GM12872 (cell line): ENCODE results near the gene NINJ1.
A peak's percentile ranks its signal among the peaks of the same experiment; 100 is the strongest.

Experiments
- CTCF ChIP-seq: IDR thresholded peaks from 3 replicates; pipeline ENCODE4 v1.5.1; 2011; ENCODE audit warnings: low read depth, mild to moderate bottlenecking, low read length, moderate library complexity; ENCODE audit not compliant: insufficient read depth

Gene NINJ1

GRCh38 chr9:93134015-93134739 is at the start of gene NINJ1:
TSS of gene NINJ1 (minus strand) at chr9:93134251. CDS start at chr9:93134217, 34 bp downstream.
- TF ChIP-seq CTCF: 0 out of 3 replicates have a peak, but pooled peaks have one; percentile 16

- TF ChIP-seq CTCF: no peak
These were observed 49.1 kb upstream of the NINJ1 start for GRCh38 chr9:93183131-93183662.

GRCh38 chr9:93182572-93182971 is 48.5 kb upstream of the NINJ1 start:
- no peak for TF ChIP-seq CTCF

- TF ChIP-seq CTCF: no peak
These were observed 47.8 kb upstream of the NINJ1 start for GRCh38 chr9:93181672-93182435.

GRCh38 chr9:93180938-93181337 is 46.9 kb upstream of the NINJ1 start:
- TF ChIP-seq CTCF: no peak

- no peak for TF ChIP-seq CTCF
These were observed 45.1 kb upstream of the NINJ1 start for GRCh38 chr9:93178851-93179786.
